HPDE6-E6E7 (cell line): ENCODE data around the gene CFAP91.
"Not testable (repeated sequence)": the region's sequence is repeated elsewhere in the genome, so short reads cannot be mapped to it uniquely, and the experiment has no call there.

Experiments
- DNase-seq: peaks from one replicate; pipeline ENCODE4 v3.0.0; 2011; ENCODE audit warnings: missing footprints; ENCODE audit errors: extremely low spot score

The CFAP91 gene

GRCh38 chr3:119677641-119677934, 25.2 kb upstream of the CFAP91 start:
- DNase-seq: no peak

- DNase-seq: not testable (repeated sequence)
Observed at GRCh38 chr3:119678209-119678608, 24.6 kb upstream of the CFAP91 start.

GRCh38 chr3:119679874-119680273, 22.9 kb upstream of the CFAP91 start:
- no peak for DNase-seq

GRCh38 chr3:119681279-119681678, 21.5 kb upstream of the CFAP91 start:
- DNase-seq: peak; percentile 35

- no peak for DNase-seq
Observed at GRCh38 chr3:119683421-119683820, 19.4 kb upstream of the CFAP91 start.

- DNase-seq: no peak
Observed at GRCh38 chr3:119690043-119690656, 12.7 kb upstream of the CFAP91 start.

- no peak for DNase-seq
Observed at GRCh38 chr3:119695480-119695879, 7.3 kb upstream of the CFAP91 start.

GRCh38 chr3:119697394-119697793, 5.4 kb upstream of the CFAP91 start:
- DNase-seq: no peak

GRCh38 chr3:119700269-119700919, 2.4 kb upstream of the CFAP91 start:
- no peak for DNase-seq

GRCh38 chr3:119700920-119701734, 1.7 kb upstream of the CFAP91 start:
- DNase-seq: no peak

GRCh38 chr3:119703820-119704531, 1.2 kb downstream of the CFAP91 start:
- no peak for DNase-seq

GRCh38 chr3:119715105-119715504, 12.3 kb downstream of the CFAP91 start:
- no peak for DNase-seq

- no peak for DNase-seq
Observed at GRCh38 chr3:119716998-119717397, 14.2 kb downstream of the CFAP91 start.

- no peak for DNase-seq
Observed at GRCh38 chr3:119717520-119717919, 14.7 kb downstream of the CFAP91 start.

GRCh38 chr3:119723022-119723421, 20.2 kb downstream of the CFAP91 start:
- no peak for DNase-seq

GRCh38 chr3:119726909-119727308, 24.1 kb downstream of the CFAP91 start:
- no peak for DNase-seq

GRCh38 chr3:119729996-119730395, 27.2 kb downstream of the CFAP91 start:
- no peak for DNase-seq

- no peak for DNase-seq
Observed at GRCh38 chr3:119731560-119732343, 28.9 kb downstream of the CFAP91 start.

GRCh38 chr3:119733812-119734211, 31.0 kb downstream of the CFAP91 start:
- DNase-seq: no peak

GRCh38 chr3:119738741-119739140, 35.9 kb downstream of the CFAP91 start:
- DNase-seq: no peak
